Ishikawa (cell line): Measurements from ENCODE around the gene ADM.

Experiments used
- CEBPB ChIP-seq: IDR thresholded peaks from 2 replicates; pipeline ENCODE4 v1.6.1; 2012
- CREB1 ChIP-seq: IDR thresholded peaks from 2 replicates; pipeline ENCODE4 v1.6.1; 2012; ENCODE audit warnings: low read depth
- EGR1 ChIP-seq: IDR thresholded peaks from 2 replicates; pipeline ENCODE4 v1.6.1; 2012
- EP300 ChIP-seq: IDR thresholded peaks from 2 replicates; pipeline ENCODE4 v1.6.1; 2012; ENCODE audit warnings: borderline replicate concordance
- FOXM1 ChIP-seq: IDR thresholded peaks from 2 replicates; pipeline ENCODE4 v1.6.1; 2012; ENCODE audit warnings: low read depth, borderline replicate concordance
- MAX ChIP-seq: IDR thresholded peaks from 2 replicates; pipeline ENCODE4 v1.6.1; 2012
- NFIC ChIP-seq: IDR thresholded peaks from 2 replicates; pipeline ENCODE4 v1.6.1; 2012
- RAD21 ChIP-seq: IDR thresholded peaks from 2 replicates; pipeline ENCODE4 v1.6.1; 2012; ENCODE audit warnings: low read depth
- REST ChIP-seq: IDR thresholded peaks from 2 replicates; pipeline ENCODE4 v1.6.1; 2012; ENCODE audit warnings: low read depth, mild to moderate bottlenecking
- TAF1 ChIP-seq: IDR thresholded peaks from 2 replicates; pipeline ENCODE4 v1.6.1; 2012; ENCODE audit warnings: low read depth, mild to moderate bottlenecking
- TCF12 ChIP-seq: IDR thresholded peaks from 2 replicates; pipeline ENCODE4 v1.6.1; 2012; ENCODE audit warnings: low read depth
- TEAD4 ChIP-seq: IDR thresholded peaks from 2 replicates; pipeline ENCODE4 v1.6.1; 2012
- USF1 ChIP-seq: IDR thresholded peaks from 2 replicates; pipeline ENCODE4 v1.6.1; 2012
- YY1 ChIP-seq: IDR thresholded peaks from 2 replicates; pipeline ENCODE4 v1.6.1; 2012; ENCODE audit warnings: low read depth
- ZBTB7A ChIP-seq: IDR thresholded peaks from 2 replicates; pipeline ENCODE4 v1.6.1; 2012; ENCODE audit warnings: low read depth

The ADM gene

GRCh38 chr11:10263929-10264328 lies 40.9 kb upstream of the ADM start:
- TF ChIP-seq MAX (no peak), EP300 (no peak), TEAD4 (no peak), FOXM1 (no peak), ZBTB7A (no peak), EGR1 (no peak), RAD21 (no peak), YY1 (no peak), TAF1 (no peak), REST (no peak), CREB1 (no peak), CEBPB (no peak), NFIC (no peak), USF1 (no peak), TCF12 (no peak)

- TF ChIP-seq TEAD4 (no peak), EGR1 (no peak), CEBPB (no peak), REST (no peak), MAX (no peak), NFIC (no peak), FOXM1 (no peak), TAF1 (no peak), ZBTB7A (no peak), RAD21 (no peak), EP300 (no peak), CREB1 (no peak), USF1 (no peak), YY1 (no peak), TCF12 (no peak)
Observed at GRCh38 chr11:10265936-10266335, 38.9 kb upstream of the ADM start.

GRCh38 chr11:10267821-10268220 lies 37.1 kb upstream of the ADM start:
- no peak for TF ChIP-seq REST
- TF ChIP-seq YY1 = no peak
- no peak for TF ChIP-seq NFIC
- TF ChIP-seq ZBTB7A = no peak
- TF ChIP-seq EP300 = no peak

GRCh38 chr11:10268746-10269488 lies 36.0 kb upstream of the ADM start:
- no peak for TF ChIP-seq RAD21

GRCh38 chr11:10272132-10272531 lies 32.7 kb upstream of the ADM start:
- no peak for TF ChIP-seq TAF1
- TF ChIP-seq REST = no peak
- no peak for TF ChIP-seq EGR1
- TF ChIP-seq MAX = no peak
- no peak for TF ChIP-seq USF1
- TF ChIP-seq FOXM1 = no peak
- TF ChIP-seq TEAD4 = no peak
- no peak for TF ChIP-seq CREB1
- TF ChIP-seq RAD21 = no peak
- no peak for TF ChIP-seq CEBPB
- no peak for TF ChIP-seq YY1
- no peak for TF ChIP-seq ZBTB7A
- no peak for TF ChIP-seq EP300
- no peak for TF ChIP-seq TCF12
- no peak for TF ChIP-seq NFIC
